ENCODE data around the gene TMEM163. TPM values are rescaled to one million over a fixed set of nuclear protein-coding genes. Genes with fewer than 3 reads are reported as not detected.

TMEM163 gene
- polyA plus RNA-seq, 3 donors, result 0.01 TPM; not detected in 2

- Histone ChIP-seq H3K27ac (ENCODE audit: low read depth in 1 of 2, low read length in 2 of 2) (no peak overlapping the region), H4K20me1 (ENCODE audit: insufficient read depth, low read length) (no peaks in the 10 kb centered on the region), H3K27me3 (ENCODE audit: control insufficient read depth in 2 of 2, insufficient read depth in 2 of 2, low read length in 2 of 2) (no peaks in the 10 kb centered on the region), H3K4me2 (replicated peaks; ENCODE audit: extremely low read depth, low read length, poor library complexity, severe bottlenecking) (no peak overlapping the region), H3K9ac (ENCODE audit: insufficient read depth, low read length, poor library complexity, severe bottlenecking) (no peak overlapping the region), H2AFZ (ENCODE audit: insufficient read depth, low read depth, low read length, poor library complexity, severe bottlenecking) (no peak overlapping the region), H3K9me3 (replicated peaks in 1 of 2; ENCODE audit: control insufficient read depth in 1 of 2, insufficient read depth in 1 of 2, low read length in 2 of 2) (no peaks in the 10 kb centered on the region), H3K4me1 (ENCODE audit: control insufficient read depth in 1 of 2, insufficient read depth in 2 of 2, low read length in 2 of 2) (peaks cover 0 to 5% of the 10 kb centered on the region in 2 donors), H3K79me2 (ENCODE audit: insufficient read depth, low read length) (no peaks in the 10 kb centered on the region), H3K36me3 (replicated peaks in 1 of 2; ENCODE audit: control insufficient read depth in 1 of 2, insufficient read depth in 2 of 2, low read length in 2 of 2) (no peaks in the 10 kb centered on the region), H3K4me3 (replicated peaks in 1 of 3; ENCODE audit: low read depth in 2 of 3, low read length in 3 of 3) (no peak overlapping the region)
- DNase-seq, result peak in 1 of 3 donors; percentile 12
- Mint-ChIP-seq H3K27me3 (ENCODE audit: low read depth in 3 of 3) (peaks cover 0 to 3% (median 0%) of the 10 kb centered on the region in 3 donors), H3K4me1 (peaks cover 14% of the 10 kb centered on the region), H3K36me3 (no peaks in the 10 kb centered on the region), H3K4me3 (no peak overlapping the region), H3K27ac (peak overlapping the region in 1 of 7 donors; percentile 37), H3K9me3 (peaks cover 0 to 4% (median 2%) of the 10 kb centered on the region in 7 donors)
- intact Hi-C loops (cut with micrococcal nuclease), result loop anchor here in 1 of 2 donors (10.0 kb wide), 1 partner anchor 281 kb away; no protein-coding TSS in a partner anchor
- 25% methylated on average over 2 of the region's 2 CpGs for WGBS (ENCODE audit: insufficient coverage)
- TF ChIP-seq, protein P1, sequence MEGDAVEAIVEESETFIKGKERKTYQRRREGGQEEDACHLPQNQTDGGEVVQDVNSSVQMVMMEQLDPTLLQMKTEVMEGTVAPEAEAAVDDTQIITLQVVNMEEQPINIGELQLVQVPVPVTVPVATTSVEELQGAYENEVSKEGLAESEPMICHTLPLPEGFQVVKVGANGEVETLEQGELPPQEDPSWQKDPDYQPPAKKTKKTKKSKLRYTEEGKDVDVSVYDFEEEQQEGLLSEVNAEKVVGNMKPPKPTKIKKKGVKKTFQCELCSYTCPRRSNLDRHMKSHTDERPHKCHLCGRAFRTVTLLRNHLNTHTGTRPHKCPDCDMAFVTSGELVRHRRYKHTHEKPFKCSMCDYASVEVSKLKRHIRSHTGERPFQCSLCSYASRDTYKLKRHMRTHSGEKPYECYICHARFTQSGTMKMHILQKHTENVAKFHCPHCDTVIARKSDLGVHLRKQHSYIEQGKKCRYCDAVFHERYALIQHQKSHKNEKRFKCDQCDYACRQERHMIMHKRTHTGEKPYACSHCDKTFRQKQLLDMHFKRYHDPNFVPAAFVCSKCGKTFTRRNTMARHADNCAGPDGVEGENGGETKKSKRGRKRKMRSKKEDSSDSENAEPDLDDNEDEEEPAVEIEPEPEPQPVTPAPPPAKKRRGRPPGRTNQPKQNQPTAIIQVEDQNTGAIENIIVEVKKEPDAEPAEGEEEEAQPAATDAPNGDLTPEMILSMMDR (IDR thresholded peaks at IDR 0.05), result no peak
Measured at GRCh38 chr2:134583997-134584520, 134.7 kb downstream of the TMEM163 start.

DNA sequence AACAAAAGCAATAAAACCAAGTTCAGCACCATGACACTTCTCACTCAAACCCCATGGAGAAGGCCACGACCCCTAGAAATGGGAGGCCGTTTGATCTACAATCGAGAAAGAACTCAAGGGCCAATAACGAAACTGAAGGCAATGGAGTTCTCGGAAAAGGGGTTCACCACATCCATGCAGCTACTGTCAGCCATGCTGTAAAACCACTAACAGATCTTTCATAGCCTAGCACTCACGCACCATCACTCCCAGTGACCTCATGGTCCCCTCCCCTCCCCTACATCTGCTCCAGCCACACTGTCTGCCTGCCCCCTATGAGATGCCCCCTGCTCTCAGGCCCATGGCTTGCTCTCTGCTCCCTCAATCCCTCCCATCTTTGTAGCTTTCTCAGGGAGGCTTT is 135.3 kb downstream of the TMEM163 start:
- WGBS (ENCODE audit: insufficient coverage), result 83% methylated on average over 6 of the region's 6 CpGs
- no peak overlapping the region for H3K27ac Mint-ChIP-seq
- H3K9me3 Mint-ChIP-seq, result peaks cover 0 to 3% (median 0%) of the 10 kb centered on the region in 7 donors
- no peak overlapping the region for H3K4me3 Mint-ChIP-seq
- H4K20me1 ChIP-seq (ENCODE audit: insufficient read depth, low read length), result no peaks in the 10 kb centered on the region
- H3K27me3 ChIP-seq (ENCODE audit: control insufficient read depth in 2 of 2, insufficient read depth in 2 of 2, low read length in 2 of 2), result no peaks in the 10 kb centered on the region
- no peak overlapping the region for H3K4me2 ChIP-seq (replicated peaks; ENCODE audit: extremely low read depth, low read length, poor library complexity, severe bottlenecking)
- H3K79me2 ChIP-seq (ENCODE audit: insufficient read depth, low read length), result no peaks in the 10 kb centered on the region
- H3K27ac ChIP-seq (ENCODE audit: low read depth in 1 of 2, low read length in 2 of 2), result no peak overlapping the region
- no peaks in the 10 kb centered on the region for H3K9me3 ChIP-seq (replicated peaks in 1 of 2; ENCODE audit: control insufficient read depth in 1 of 2, insufficient read depth in 1 of 2, low read length in 2 of 2)
- no peak for DNase-seq
- no peak overlapping the region for H3K4me3 ChIP-seq (replicated peaks in 1 of 3; ENCODE audit: low read depth in 2 of 3, low read length in 3 of 3)
- H3K36me3 ChIP-seq (replicated peaks in 1 of 2; ENCODE audit: control insufficient read depth in 1 of 2, insufficient read depth in 2 of 2, low read length in 2 of 2), result no peaks in the 10 kb centered on the region
- H3K36me3 Mint-ChIP-seq, result no peaks in the 10 kb centered on the region
- H3K9ac ChIP-seq (ENCODE audit: insufficient read depth, low read length, poor library complexity, severe bottlenecking), result no peak overlapping the region
- H3K27me3 Mint-ChIP-seq (ENCODE audit: low read depth in 3 of 3), result peaks cover 0 to 3% (median 0%) of the 10 kb centered on the region in 3 donors
- TF ChIP-seq, protein P1 (IDR thresholded peaks at IDR 0.05), result no peak
- intact Hi-C loops (cut with micrococcal nuclease), result loop anchor here in 1 of 2 donors (10.0 kb wide), 1 partner anchor 281 kb away; no protein-coding TSS in a partner anchor
- peaks cover 0 to 5% of the 10 kb centered on the region in 2 donors for H3K4me1 ChIP-seq (ENCODE audit: control insufficient read depth in 1 of 2, insufficient read depth in 2 of 2, low read length in 2 of 2)
- peaks cover 14% of the 10 kb centered on the region for H3K4me1 Mint-ChIP-seq
- no peak overlapping the region for H2AFZ ChIP-seq (ENCODE audit: insufficient read depth, low read depth, low read length, poor library complexity, severe bottlenecking)
